ENCODE data around the gene NPDC1.

The NPDC1 gene

DNA sequence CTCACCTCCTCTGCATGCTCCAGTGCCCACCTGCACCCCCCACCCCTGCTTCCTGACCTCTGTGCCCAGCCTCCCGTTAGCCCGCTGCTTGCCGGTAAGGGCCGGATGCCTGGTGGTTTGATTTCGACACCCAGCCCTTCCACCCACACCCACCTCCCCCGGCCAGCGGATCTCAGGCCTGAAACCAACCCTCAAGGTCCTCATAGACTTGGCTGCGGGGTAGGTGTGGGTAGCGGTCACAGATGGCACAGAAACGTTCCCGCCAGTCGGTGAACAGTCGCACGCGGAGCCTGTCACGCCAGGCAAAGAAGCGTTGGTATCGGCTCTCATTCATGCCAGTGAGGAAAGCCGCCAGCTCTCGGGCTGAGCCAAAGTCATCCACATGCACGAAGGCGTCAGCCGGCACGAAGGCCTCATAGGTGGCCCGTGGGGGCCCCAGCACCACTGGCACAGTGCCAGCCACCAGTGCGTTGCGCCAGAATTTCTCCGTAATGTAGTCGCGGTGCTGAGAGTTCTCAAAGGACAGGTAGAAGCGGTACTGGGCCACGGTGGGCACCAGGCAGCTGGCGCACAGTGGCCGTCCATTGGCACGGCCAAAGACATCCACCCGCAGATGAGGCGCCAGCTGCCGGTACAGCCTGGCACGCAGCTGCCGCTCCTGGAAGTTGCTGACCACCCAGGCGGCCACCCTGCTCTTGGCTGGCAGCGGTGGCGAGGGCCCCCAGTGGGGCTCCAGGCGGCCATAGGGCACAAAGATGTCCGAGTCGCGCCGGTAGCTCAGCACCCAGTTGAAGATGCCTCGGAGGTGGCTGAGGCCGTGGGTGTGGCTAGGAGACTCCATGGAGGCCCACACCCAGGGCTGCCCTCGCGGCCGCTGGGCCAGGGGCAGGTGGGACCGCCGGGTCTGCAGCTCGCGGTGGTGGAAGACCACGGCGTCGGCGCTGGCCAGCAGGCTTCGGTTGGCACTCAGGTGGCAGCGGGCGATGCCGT is 15.1 kb downstream of the NPDC1 start:
- peaks cover 24% of the 10 kb centered on the region for H3K27me3 ChIP-seq (ENCODE audit: control insufficient read depth, insufficient read depth, low read length, poor library complexity, severe bottlenecking)
- H3K9me3 ChIP-seq (ENCODE audit: control insufficient read depth, low read length), result no peaks in the 10 kb centered on the region
- 95% methylated on average over 65 of the region's 65 CpGs for WGBS, 2 experiments
- H3K36me3 ChIP-seq (ENCODE audit: control insufficient read depth, insufficient read depth, low read length), result no peaks in the 10 kb centered on the region
- peaks cover 22% of the 10 kb centered on the region for H3K4me1 ChIP-seq (ENCODE audit: control insufficient read depth, insufficient read depth, low read length)
- H3K27ac ChIP-seq (ENCODE audit: insufficient read depth, low read depth, low read length, poor library complexity, severe bottlenecking), result no peak overlapping the region
- H3K4me3 ChIP-seq (ENCODE audit: insufficient read depth, low read depth, low read length), result no peak overlapping the region

- peaks cover 24% of the 10 kb centered on the region for H3K27me3 ChIP-seq (ENCODE audit: control insufficient read depth, insufficient read depth, low read length, poor library complexity, severe bottlenecking)
- 91 to 93% methylated on average over 15 of the region's 15 CpGs for WGBS, 2 experiments
- no peak overlapping the region for H3K4me3 ChIP-seq (ENCODE audit: insufficient read depth, low read depth, low read length)
- no peaks in the 10 kb centered on the region for H3K9me3 ChIP-seq (ENCODE audit: control insufficient read depth, low read length)
- H3K27ac ChIP-seq (ENCODE audit: insufficient read depth, low read depth, low read length, poor library complexity, severe bottlenecking), result no peak overlapping the region
- H3K4me1 ChIP-seq (ENCODE audit: control insufficient read depth, insufficient read depth, low read length), result peaks cover 30% of the 10 kb centered on the region
- H3K36me3 ChIP-seq (ENCODE audit: control insufficient read depth, insufficient read depth, low read length), result no peaks in the 10 kb centered on the region
These were observed 16.0 kb downstream of the NPDC1 start for GRCh38 chr9:137030006-137030405.

DNA sequence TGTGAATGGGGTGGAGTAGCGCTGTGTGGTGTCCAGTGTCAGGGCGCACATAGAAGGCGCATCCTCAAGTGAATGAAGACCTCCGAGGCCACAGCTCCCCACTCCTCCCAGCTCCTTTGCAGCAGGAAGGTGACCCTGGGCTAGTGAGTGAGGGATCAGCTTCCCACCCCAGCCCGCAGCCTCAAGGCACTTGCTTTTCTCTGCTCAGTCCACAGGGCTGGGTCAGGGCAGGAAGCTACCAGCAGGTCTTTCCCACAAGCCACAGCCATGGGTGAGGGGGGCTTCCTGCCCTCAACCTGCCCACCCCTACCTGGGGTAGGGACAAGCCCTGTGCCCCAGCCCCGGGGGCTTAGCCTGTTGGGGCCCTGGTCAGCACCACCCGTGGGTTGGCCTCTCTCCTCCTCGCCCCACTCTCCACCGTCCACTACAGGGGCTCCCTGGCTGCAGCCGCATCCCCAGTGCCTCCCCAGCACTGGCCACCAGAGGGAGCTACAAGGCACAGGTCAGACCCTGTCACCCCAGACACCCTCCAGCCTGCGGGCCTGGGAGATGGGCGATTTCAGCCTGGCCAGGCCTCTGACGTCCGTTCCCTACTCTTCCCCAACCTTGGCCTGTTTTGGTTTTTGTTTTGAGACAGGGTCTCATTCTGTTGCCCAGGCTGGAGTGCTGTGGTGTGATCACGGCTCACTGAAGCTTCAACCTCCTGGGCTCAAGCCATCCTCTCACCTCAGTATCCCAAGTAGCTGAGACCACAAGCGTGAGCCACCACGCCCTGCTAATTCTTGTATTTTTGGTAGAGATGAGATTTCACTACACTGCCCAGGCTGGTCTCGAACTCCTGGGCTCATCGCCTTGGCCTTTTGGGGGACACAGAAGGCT is 16.7 kb downstream of the NPDC1 start:
- Histone ChIP-seq H3K27me3 (ENCODE audit: control insufficient read depth, insufficient read depth, low read length, poor library complexity, severe bottlenecking) (peaks cover 19% of the 10 kb centered on the region), H3K4me3 (ENCODE audit: insufficient read depth, low read depth, low read length) (peak overlapping the region; percentile 56), H3K4me1 (ENCODE audit: control insufficient read depth, insufficient read depth, low read length) (peaks cover 32% of the 10 kb centered on the region), H3K27ac (ENCODE audit: insufficient read depth, low read depth, low read length, poor library complexity, severe bottlenecking) (no peak overlapping the region), H3K9me3 (ENCODE audit: control insufficient read depth, low read length) (no peaks in the 10 kb centered on the region), H3K36me3 (ENCODE audit: control insufficient read depth, insufficient read depth, low read length) (no peaks in the 10 kb centered on the region)
- 46 to 47% methylated on average over 19 of the region's 19 CpGs for WGBS, 2 experiments

GRCh38 chr9:137028263-137029057 is 17.5 kb downstream of the NPDC1 start:
- no peak overlapping the region for H3K27ac ChIP-seq (ENCODE audit: insufficient read depth, low read depth, low read length, poor library complexity, severe bottlenecking)
- peaks cover 41% of the 10 kb centered on the region for H3K4me1 ChIP-seq (ENCODE audit: control insufficient read depth, insufficient read depth, low read length)
- peaks cover 19% of the 10 kb centered on the region for H3K27me3 ChIP-seq (ENCODE audit: control insufficient read depth, insufficient read depth, low read length, poor library complexity, severe bottlenecking)
- H3K36me3 ChIP-seq (ENCODE audit: control insufficient read depth, insufficient read depth, low read length), result no peaks in the 10 kb centered on the region
- H3K9me3 ChIP-seq (ENCODE audit: control insufficient read depth, low read length), result no peaks in the 10 kb centered on the region
- 4% methylated on average over 98 of the region's 98 CpGs for WGBS, 2 experiments
- H3K4me3 ChIP-seq (ENCODE audit: insufficient read depth, low read depth, low read length), result peak overlapping the region; percentile 56

- WGBS, 2 experiments, result 5% methylated on average over 95 of the region's 95 CpGs
- H3K36me3 ChIP-seq (ENCODE audit: control insufficient read depth, insufficient read depth, low read length), result no peaks in the 10 kb centered on the region
- peaks cover 48% of the 10 kb centered on the region for H3K4me1 ChIP-seq (ENCODE audit: control insufficient read depth, insufficient read depth, low read length)
- peaks cover 19% of the 10 kb centered on the region for H3K27me3 ChIP-seq (ENCODE audit: control insufficient read depth, insufficient read depth, low read length, poor library complexity, severe bottlenecking)
- H3K4me3 ChIP-seq (ENCODE audit: insufficient read depth, low read depth, low read length), result peak within 1 kb of the TSS; percentile 56
- H3K27ac ChIP-seq (ENCODE audit: insufficient read depth, low read depth, low read length, poor library complexity, severe bottlenecking), result no peak within 1 kb of the TSS
- no peaks in the 10 kb centered on the region for H3K9me3 ChIP-seq (ENCODE audit: control insufficient read depth, low read length)
These were observed 18.4 kb downstream of the NPDC1 start, which contains the start of gene ABCA2 for GRCh38 chr9:137027369-137028262. ABCA2 (minus strand) TSS chr9:137028237; CDS start chr9:137028140, 97 bp downstream.

DNA sequence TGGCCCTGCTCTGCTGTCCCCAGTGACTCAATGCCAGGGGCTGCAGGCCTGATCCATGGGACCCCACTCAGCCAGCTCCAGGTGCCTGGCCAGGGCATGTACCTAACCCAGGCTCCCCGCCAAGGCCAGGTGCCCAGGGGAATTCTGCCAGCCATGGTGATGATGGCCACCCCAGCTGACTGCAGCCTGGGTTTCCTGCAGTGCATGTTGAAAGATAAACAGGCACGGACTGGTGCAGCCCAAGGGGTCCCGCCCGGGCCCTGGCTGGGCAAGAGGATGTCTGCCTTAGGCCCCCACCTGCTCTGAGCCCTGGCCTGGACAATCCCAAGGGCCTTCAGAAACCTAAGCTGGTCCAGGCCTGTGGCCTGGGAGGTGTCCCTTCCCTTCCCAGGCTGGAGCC is 19.1 kb downstream of the NPDC1 start:
- Histone ChIP-seq H3K4me3 (ENCODE audit: insufficient read depth, low read depth, low read length) (no peak overlapping the region), H3K4me1 (ENCODE audit: control insufficient read depth, insufficient read depth, low read length) (peaks cover 48% of the 10 kb centered on the region), H3K27ac (ENCODE audit: insufficient read depth, low read depth, low read length, poor library complexity, severe bottlenecking) (no peak overlapping the region)

DNA sequence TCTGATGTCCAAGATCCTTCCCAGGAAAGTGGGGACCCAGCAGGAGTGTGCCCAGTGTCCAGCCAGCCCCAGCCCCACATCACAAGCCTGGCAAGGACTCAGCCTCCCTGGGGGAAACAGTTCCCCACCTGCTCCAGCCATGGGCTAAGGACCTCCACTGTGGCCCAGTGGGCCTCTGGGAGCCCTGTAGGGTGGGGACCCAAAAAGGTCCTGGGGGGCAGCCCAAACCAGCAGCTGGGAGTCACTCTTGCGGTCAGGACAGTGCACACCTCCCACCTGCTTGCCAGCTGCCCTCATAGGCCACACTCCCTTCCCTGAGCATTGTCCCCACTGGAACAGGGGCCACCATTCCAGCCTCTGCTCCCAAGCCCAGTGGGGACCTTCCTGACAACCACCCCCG is 19.6 kb downstream of the NPDC1 start:
- no peaks in the 10 kb centered on the region for H3K36me3 ChIP-seq (ENCODE audit: control insufficient read depth, insufficient read depth, low read length)
- no peak overlapping the region for H3K27ac ChIP-seq (ENCODE audit: insufficient read depth, low read depth, low read length, poor library complexity, severe bottlenecking)
- H3K9me3 ChIP-seq (ENCODE audit: control insufficient read depth, low read length), result no peaks in the 10 kb centered on the region
- peaks cover 19% of the 10 kb centered on the region for H3K27me3 ChIP-seq (ENCODE audit: control insufficient read depth, insufficient read depth, low read length, poor library complexity, severe bottlenecking)
- no peak overlapping the region for H3K4me3 ChIP-seq (ENCODE audit: insufficient read depth, low read depth, low read length)
- WGBS, 2 experiments, result 91 to 92% methylated on average over 2 of the region's 2 CpGs
- H3K4me1 ChIP-seq (ENCODE audit: control insufficient read depth, insufficient read depth, low read length), result peaks cover 48% of the 10 kb centered on the region

More for the DNA sequence above, 19.1 kb downstream of the NPDC1 start:
- 95 to 97% methylated on average over 4 of the region's 4 CpGs for WGBS, 2 experiments
- Histone ChIP-seq H3K36me3 (ENCODE audit: control insufficient read depth, insufficient read depth, low read length) (no peaks in the 10 kb centered on the region), H3K27me3 (ENCODE audit: control insufficient read depth, insufficient read depth, low read length, poor library complexity, severe bottlenecking) (peaks cover 19% of the 10 kb centered on the region), H3K9me3 (ENCODE audit: control insufficient read depth, low read length) (no peaks in the 10 kb centered on the region)

GRCh38 chr9:137025517-137025966 is 20.4 kb downstream of the NPDC1 start:
- Histone ChIP-seq H3K4me3 (ENCODE audit: insufficient read depth, low read depth, low read length) (no peak overlapping the region), H3K27ac (ENCODE audit: insufficient read depth, low read depth, low read length, poor library complexity, severe bottlenecking) (no peak overlapping the region)
- WGBS, 2 experiments, result 76 to 77% methylated on average over 21 of the region's 21 CpGs

DNA sequence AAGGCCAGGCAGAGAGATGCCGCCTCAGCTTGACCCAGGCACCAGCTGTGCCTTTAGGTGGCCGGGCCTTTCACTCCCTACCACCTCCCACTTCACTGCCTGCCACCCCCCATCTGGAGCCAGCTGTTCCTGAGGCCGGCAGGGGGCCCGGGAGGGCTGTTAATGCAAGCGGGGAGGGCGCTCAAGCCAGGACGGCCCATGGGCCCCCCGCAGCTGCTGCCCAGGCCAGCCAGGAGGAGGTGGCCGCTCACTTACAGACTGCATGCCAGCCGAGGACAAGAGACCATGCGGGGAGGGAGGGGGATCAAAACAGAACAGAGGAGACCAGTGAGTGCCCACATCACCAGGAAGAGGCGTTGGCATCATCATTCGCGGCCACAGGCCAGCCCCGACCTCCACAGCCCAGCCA is 22.4 kb downstream of the NPDC1 start:
- H3K27me3 ChIP-seq (ENCODE audit: control insufficient read depth, insufficient read depth, low read length, poor library complexity, severe bottlenecking), result peaks cover 11% of the 10 kb centered on the region
- no peaks in the 10 kb centered on the region for H3K36me3 ChIP-seq (ENCODE audit: control insufficient read depth, insufficient read depth, low read length)
- WGBS, 2 experiments, result 77 to 81% methylated on average over 15 of the region's 15 CpGs
- peak overlapping the region; percentile 40 for H3K27ac ChIP-seq (ENCODE audit: insufficient read depth, low read depth, low read length, poor library complexity, severe bottlenecking)
- H3K4me3 ChIP-seq (ENCODE audit: insufficient read depth, low read depth, low read length), result no peak overlapping the region
- H3K4me1 ChIP-seq (ENCODE audit: control insufficient read depth, insufficient read depth, low read length), result peaks cover 41% of the 10 kb centered on the region
- no peaks in the 10 kb centered on the region for H3K9me3 ChIP-seq (ENCODE audit: control insufficient read depth, low read length)

More at GRCh38 chr9:137025517-137025966, 20.4 kb downstream of the NPDC1 start:
- no peaks in the 10 kb centered on the region for H3K36me3 ChIP-seq (ENCODE audit: control insufficient read depth, insufficient read depth, low read length)
- H3K9me3 ChIP-seq (ENCODE audit: control insufficient read depth, low read length), result no peaks in the 10 kb centered on the region
- H3K27me3 ChIP-seq (ENCODE audit: control insufficient read depth, insufficient read depth, low read length, poor library complexity, severe bottlenecking), result peaks cover 19% of the 10 kb centered on the region
- H3K4me1 ChIP-seq (ENCODE audit: control insufficient read depth, insufficient read depth, low read length), result peaks cover 48% of the 10 kb centered on the region

Measured in ectodermal cell (in vitro differentiated cells).